NCI-H510A (cell line): ENCODE measurements around the gene CECR2.
A peak's percentile ranks its signal among the peaks of the same experiment; 100 is the strongest.
"Not testable (repeated sequence)": the region's sequence is repeated elsewhere in the genome, so short reads cannot be mapped to it uniquely, and the experiment has no call there.

Experiments used
- DNase-seq: peaks from one replicate; lab custom pipeline; 2025; lab: John Stamatoyannopoulos, UW

Gene CECR2

GRCh38 chr22:17403906-17404305 lies 34.6 kb downstream of the CECR2 start:
- no peak for DNase-seq

- no peak for DNase-seq
These were observed 38.4 kb downstream of the CECR2 start for GRCh38 chr22:17407643-17408042.

GRCh38 chr22:17410576-17410975 lies 41.3 kb downstream of the CECR2 start:
- no peak for DNase-seq

- no peak for DNase-seq
These were observed 42.0 kb downstream of the CECR2 start for GRCh38 chr22:17411213-17411612.

GRCh38 chr22:17412232-17412631 lies 43.0 kb downstream of the CECR2 start:
- DNase-seq, result peak; percentile 52

- no peak for DNase-seq
These were observed 49.6 kb downstream of the CECR2 start for GRCh38 chr22:17418890-17419324.

GRCh38 chr22:17419348-17419747 lies 50.1 kb downstream of the CECR2 start:
- DNase-seq, result no peak

GRCh38 chr22:17422736-17423343 lies 53.6 kb downstream of the CECR2 start:
- DNase-seq, result no peak

- DNase-seq, result no peak
These were observed 54.4 kb downstream of the CECR2 start for GRCh38 chr22:17423616-17424015.

- not testable (repeated sequence) for DNase-seq
These were observed 58.3 kb downstream of the CECR2 start for GRCh38 chr22:17427528-17427927.

- DNase-seq, result no peak
These were observed 60.3 kb downstream of the CECR2 start for GRCh38 chr22:17429516-17429915.

GRCh38 chr22:17430412-17430811 lies 61.2 kb downstream of the CECR2 start:
- no peak for DNase-seq

- DNase-seq, result no peak
These were observed 61.9 kb downstream of the CECR2 start for GRCh38 chr22:17431179-17431578.

GRCh38 chr22:17434856-17435255 lies 65.6 kb downstream of the CECR2 start:
- no peak for DNase-seq

GRCh38 chr22:17435375-17435774 lies 66.1 kb downstream of the CECR2 start:
- no peak for DNase-seq

- no peak for DNase-seq
These were observed 67.2 kb downstream of the CECR2 start for GRCh38 chr22:17436382-17436980.

- DNase-seq, result no peak
These were observed 67.7 kb downstream of the CECR2 start for GRCh38 chr22:17436981-17437412.

- DNase-seq, result no peak
These were observed 68.8 kb downstream of the CECR2 start for GRCh38 chr22:17438026-17438425.

GRCh38 chr22:17441326-17441725 lies 72.1 kb downstream of the CECR2 start:
- no peak for DNase-seq

GRCh38 chr22:17443405-17444203 lies 74.3 kb downstream of the CECR2 start:
- DNase-seq, result no peak

GRCh38 chr22:17444204-17444504 lies 74.9 kb downstream of the CECR2 start:
- no peak for DNase-seq

- no peak for DNase-seq
These were observed 77.4 kb downstream of the CECR2 start for GRCh38 chr22:17446698-17447097.

GRCh38 chr22:17451316-17451715 lies 82.1 kb downstream of the CECR2 start:
- no peak for DNase-seq
